OCI-LY7 (cell line): ENCODE results near the gene KIF3C. TPM values are rescaled to one million over a fixed set of nuclear protein-coding genes. Genes with fewer than 3 reads are reported as not detected.
"Not testable (repeated sequence)": the region's sequence is repeated elsewhere in the genome, so short reads cannot be mapped to it uniquely, and the experiment has no call there.

Source experiments
- BruUV-seq: library from RNA; stranded (reverse); fragments of 400-500 nt; replicated peaks from 2 replicates; lab custom pipeline; 2021; lab: Mats Ljungman, UMichigan
- CTCF ChIA-PET: fragments of 300-600 bp; sonication (Branson Sonifier 250); formaldehyde crosslinking; loops from one replicate; lab custom pipeline; 2022; ENCODE audit warnings: antibody characterized with exemption; ENCODE audit not compliant: unreplicated experiment; lab: Charles Lee
- POLR2A ChIA-PET: fragments of 300-600 bp; sonication (Branson Sonifier 250); formaldehyde crosslinking; loops from one replicate; lab custom pipeline; 2022; ENCODE audit warnings: antibody characterized with exemption; lab: Charles Lee
- DNase-seq: peaks from one replicate; pipeline ENCODE4 v3.0.0-alpha.2; 2015; ENCODE audit warnings: low spot score
- H2AFZ ChIP-seq: fragments of 200-600 bp; sonication (generic), shearing (Covaris generic); 2 replicates; pipeline ENCODE4 v1.6.1; 2014; ENCODE audit warnings: mild to moderate bottlenecking, antibody characterized with exemption, low read length, moderate library complexity
- H3K27ac ChIP-seq: fragments of 200-600 bp; sonication (generic); 2 replicates; pipeline ENCODE4 v1.5.1; 2014; ENCODE audit warnings: mixed run types, low read depth, mild to moderate bottlenecking, moderate library complexity, low read length, inconsistent platforms; ENCODE audit not compliant: poor library complexity, severe bottlenecking
- H3K36me3 ChIP-seq: fragments of 200-600 bp; sonication (generic); 2 replicates; pipeline ENCODE4 v1.6.1; 2014; ENCODE audit warnings: mild to moderate bottlenecking, antibody characterized with exemption, low read length, moderate library complexity, mixed read lengths; ENCODE audit not compliant: insufficient read depth
- H3K4me1 ChIP-seq: fragments of 200-600 bp; sonication (generic); 2 replicates; pipeline ENCODE4 v1.5.1; 2014; ENCODE audit warnings: mild to moderate bottlenecking, low read length; ENCODE audit not compliant: insufficient read depth, poor library complexity, severe bottlenecking
- H3K4me2 ChIP-seq: fragments of 200-600 bp; sonication (generic); 2 replicates; pipeline ENCODE4 v1.6.1; 2014; ENCODE audit warnings: mild to moderate bottlenecking, low read length
- H3K4me3 ChIP-seq: fragments of 200-600 bp; sonication (generic); 2 replicates; pipeline ENCODE4 v1.5.1; 2014; ENCODE audit warnings: mild to moderate bottlenecking, low read depth, low read length; ENCODE audit not compliant: poor library complexity, severe bottlenecking
- H3K79me2 ChIP-seq: fragments of 200-600 bp; sonication (generic); 2 replicates; pipeline ENCODE4 v1.6.1; 2016; ENCODE audit warnings: low read depth, mild to moderate bottlenecking, low read length, moderate library complexity, mixed read lengths; ENCODE audit not compliant: insufficient read depth
- H3K9me2 ChIP-seq: fragments of 200-600 bp; sonication (generic); 2 replicates; pipeline ENCODE4 v1.6.1; 2016; ENCODE audit warnings: mild to moderate bottlenecking, low read length, mixed read lengths; ENCODE audit not compliant: insufficient read depth
- H3K9me3 ChIP-seq: fragments of 200-600 bp; sonication (generic); 2 replicates; pipeline ENCODE4 v1.6.1; 2014; ENCODE audit warnings: mild to moderate bottlenecking, mixed run types, low read length, mixed read lengths
- H4K20me1 ChIP-seq: fragments of 200-600 bp; sonication (generic); 2 replicates; pipeline ENCODE4 v1.6.1; 2014; ENCODE audit warnings: mild to moderate bottlenecking, antibody characterized with exemption, low read length, moderate library complexity, mixed read lengths; ENCODE audit not compliant: insufficient read depth
- CTCF ChIP-seq: fragments of 200-600 bp; sonication (generic); conservative IDR thresholded peaks from 2 replicates; pipeline ENCODE4 v1.5.1; 2014; ENCODE audit warnings: mild to moderate bottlenecking, antibody characterized with exemption, low read length, moderate library complexity, mixed read lengths
- EZH2phosphoT487 ChIP-seq: fragments of 200-600 bp; sonication (generic); IDR thresholded peaks from 2 replicates; pipeline ENCODE4 v1.6.1; 2018; ENCODE audit warnings: low read depth, borderline replicate concordance, mild to moderate bottlenecking, mixed run types, antibody characterized with exemption, low read length, moderate library complexity, mixed read lengths
- intact Hi-C: fragments of 100-400 bp; cut with micrococcal nuclease; formaldehyde crosslinking; loops from one replicate; pipeline ENCODE4 v1.10.0; 2022; ENCODE audit not compliant: unreplicated experiment
- total RNA-seq, 2 experiments: library from RNA; depleted of rRNA in 1 of 2; stranded (reverse); fragments of >200 nt in 1 of 2; shearing (Covaris generic) in 1 of 2; gene quantifications; 2 replicates each; pipeline ENCODE4 v1.2.3, GENCODE V29; 2014 to 2022

KIF3C gene
- total RNA-seq, 2 experiments from 2014 or later, result 3.8 to 11.4 TPM

GRCh38 chr2:25998816-25999383 is 16.6 kb upstream of the KIF3C start:
- H3K4me2 ChIP-seq, intact Hi-C loops, BruUV-seq, POLR2A ChIA-PET, H3K9me3 ChIP-seq, H3K79me2 ChIP-seq, H3K27ac ChIP-seq, H3K4me1 ChIP-seq, CTCF ChIA-PET, H3K4me3 ChIP-seq, H3K36me3 ChIP-seq, DNase-seq, H3K9me2 ChIP-seq, H2AFZ ChIP-seq, H4K20me1 ChIP-seq: not testable (repeated sequence)

- H3K9me2 ChIP-seq, result no peaks in the 10 kb centered on the region
- intact Hi-C loops, result no loop called here
- no peaks in the 10 kb centered on the region for H3K36me3 ChIP-seq
- H4K20me1 ChIP-seq, result no peaks in the 10 kb centered on the region
- H3K79me2 ChIP-seq, result no peaks in the 10 kb centered on the region
- no peaks in the 10 kb centered on the region for H3K9me3 ChIP-seq
- no peak for DNase-seq
- H2AFZ ChIP-seq, result no peak overlapping the region
- no TSS peak for BruUV-seq
- no peak overlapping the region for H3K4me2 ChIP-seq
- TF ChIP-seq EZH2phosphoT487 (no peak), CTCF (no peak)
- H3K27ac ChIP-seq, result no peak overlapping the region
- H3K4me1 ChIP-seq, result no peaks in the 10 kb centered on the region
- POLR2A ChIA-PET, result no interaction called here
- H3K4me3 ChIP-seq, result no peak overlapping the region
- CTCF ChIA-PET, result no interaction called here
These were observed 14.5 kb upstream of the KIF3C start for GRCh38 chr2:25996844-25997243.

- no peak overlapping the region for H3K4me3 ChIP-seq
- no peak for DNase-seq
- ChIA-PET POLR2A (no interaction called here), CTCF (no interaction called here)
- H3K4me1 ChIP-seq, result no peaks in the 10 kb centered on the region
- H3K9me3 ChIP-seq, result no peaks in the 10 kb centered on the region
- H3K27ac ChIP-seq, result no peak overlapping the region
- H3K79me2 ChIP-seq, result no peaks in the 10 kb centered on the region
- intact Hi-C loops, result no loop called here
- TF ChIP-seq EZH2phosphoT487, result no peak
- TF ChIP-seq CTCF, result no peak
- no TSS peak for BruUV-seq
- no peaks in the 10 kb centered on the region for H4K20me1 ChIP-seq
- H2AFZ ChIP-seq, result no peak overlapping the region
- H3K9me2 ChIP-seq, result no peaks in the 10 kb centered on the region
- H3K36me3 ChIP-seq, result no peaks in the 10 kb centered on the region
- no peak overlapping the region for H3K4me2 ChIP-seq
These were observed 12.2 kb upstream of the KIF3C start for GRCh38 chr2:25994509-25994908.
